ENCODE measurements around the gene MPDU1. TPM values are rescaled to one million over a fixed set of nuclear protein-coding genes. Genes with fewer than 3 reads are reported as not detected.
"Not testable (repeated sequence)": the region's sequence is repeated elsewhere in the genome, so short reads cannot be mapped to it uniquely, and the experiment has no call there.

MPDU1 gene
- total and polyA plus RNA-seq, 10 of the 15 experiments (the other 5 are each of a cell fraction or from before 2014, with no cell fraction given) = 3.6 to 138 (median 78.9) TPM

DNA sequence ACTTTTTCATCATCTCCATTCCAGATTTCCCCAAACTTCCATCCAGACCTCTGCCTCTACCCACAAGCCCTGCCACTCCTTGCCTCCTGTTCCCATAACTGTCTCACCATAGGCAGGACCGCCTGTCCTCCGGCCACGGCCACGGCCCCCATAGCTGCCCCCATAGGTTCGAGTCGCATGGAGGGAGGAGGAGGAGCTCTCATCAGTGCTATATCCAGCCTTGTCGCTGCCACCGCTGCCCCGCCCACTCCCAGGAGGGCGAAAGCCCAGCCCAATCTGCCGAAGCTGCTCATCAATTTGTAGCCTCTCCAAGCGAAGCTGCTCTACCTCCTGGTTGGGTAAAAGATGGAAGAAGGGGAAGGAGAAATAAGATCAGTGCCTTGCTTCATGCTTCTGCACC, 9.6 kb downstream of the MPDU1 start (continued):
- TF ChIP-seq, protein P1, sequence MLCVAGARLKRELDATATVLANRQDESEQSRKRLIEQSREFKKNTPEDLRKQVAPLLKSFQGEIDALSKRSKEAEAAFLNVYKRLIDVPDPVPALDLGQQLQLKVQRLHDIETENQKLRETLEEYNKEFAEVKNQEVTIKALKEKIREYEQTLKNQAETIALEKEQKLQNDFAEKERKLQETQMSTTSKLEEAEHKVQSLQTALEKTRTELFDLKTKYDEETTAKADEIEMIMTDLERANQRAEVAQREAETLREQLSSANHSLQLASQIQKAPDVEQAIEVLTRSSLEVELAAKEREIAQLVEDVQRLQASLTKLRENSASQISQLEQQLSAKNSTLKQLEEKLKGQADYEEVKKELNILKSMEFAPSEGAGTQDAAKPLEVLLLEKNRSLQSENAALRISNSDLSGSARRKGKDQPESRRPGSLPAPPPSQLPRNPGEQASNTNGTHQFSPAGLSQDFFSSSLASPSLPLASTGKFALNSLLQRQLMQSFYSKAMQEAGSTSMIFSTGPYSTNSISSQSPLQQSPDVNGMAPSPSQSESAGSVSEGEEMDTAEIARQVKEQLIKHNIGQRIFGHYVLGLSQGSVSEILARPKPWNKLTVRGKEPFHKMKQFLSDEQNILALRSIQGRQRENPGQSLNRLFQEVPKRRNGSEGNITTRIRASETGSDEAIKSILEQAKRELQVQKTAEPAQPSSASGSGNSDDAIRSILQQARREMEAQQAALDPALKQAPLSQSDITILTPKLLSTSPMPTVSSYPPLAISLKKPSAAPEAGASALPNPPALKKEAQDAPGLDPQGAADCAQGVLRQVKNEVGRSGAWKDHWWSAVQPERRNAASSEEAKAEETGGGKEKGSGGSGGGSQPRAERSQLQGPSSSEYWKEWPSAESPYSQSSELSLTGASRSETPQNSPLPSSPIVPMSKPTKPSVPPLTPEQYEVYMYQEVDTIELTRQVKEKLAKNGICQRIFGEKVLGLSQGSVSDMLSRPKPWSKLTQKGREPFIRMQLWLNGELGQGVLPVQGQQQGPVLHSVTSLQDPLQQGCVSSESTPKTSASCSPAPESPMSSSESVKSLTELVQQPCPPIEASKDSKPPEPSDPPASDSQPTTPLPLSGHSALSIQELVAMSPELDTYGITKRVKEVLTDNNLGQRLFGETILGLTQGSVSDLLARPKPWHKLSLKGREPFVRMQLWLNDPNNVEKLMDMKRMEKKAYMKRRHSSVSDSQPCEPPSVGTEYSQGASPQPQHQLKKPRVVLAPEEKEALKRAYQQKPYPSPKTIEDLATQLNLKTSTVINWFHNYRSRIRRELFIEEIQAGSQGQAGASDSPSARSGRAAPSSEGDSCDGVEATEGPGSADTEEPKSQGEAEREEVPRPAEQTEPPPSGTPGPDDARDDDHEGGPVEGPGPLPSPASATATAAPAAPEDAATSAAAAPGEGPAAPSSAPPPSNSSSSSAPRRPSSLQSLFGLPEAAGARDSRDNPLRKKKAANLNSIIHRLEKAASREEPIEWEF (IDR thresholded peaks at IDR 0.05; ENCODE audit: insufficient replicate concordance, low read depth, low read length) = no peak

DNA sequence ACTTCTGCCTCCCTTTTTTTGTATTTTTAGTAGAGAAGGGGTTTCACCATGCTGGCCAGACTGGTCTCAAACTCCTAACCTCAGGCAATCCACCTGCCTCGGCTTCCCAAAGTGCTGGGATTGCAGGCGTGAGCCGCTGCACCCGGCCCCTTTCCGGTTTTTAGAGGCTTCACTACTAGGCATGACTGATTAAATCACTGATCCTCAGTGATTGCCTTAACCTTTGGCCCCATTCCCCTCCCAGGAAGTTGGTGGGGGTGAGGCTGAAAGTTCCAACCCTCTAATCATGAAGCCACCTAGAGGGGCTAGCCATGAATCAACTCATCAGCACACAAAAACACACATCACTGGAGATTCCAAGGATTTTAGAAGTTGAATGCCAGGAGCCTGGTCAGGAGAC, 13.9 kb downstream of the MPDU1 start:
- intact Hi-C loops (cut with micrococcal nuclease; ENCODE audit: unreplicated experiment); ATAC-seq; H3K27ac ChIP-seq (ENCODE audit: control insufficient read depth, insufficient read depth); H2AFZ ChIP-seq (ENCODE audit: control insufficient read depth, low read depth, low read length); H3K9ac ChIP-seq (ENCODE audit: control insufficient read depth, insufficient read depth, low read length); H3K79me2 ChIP-seq (ENCODE audit: control insufficient read depth, insufficient read depth, low read length); RAD21 ChIA-PET (ENCODE audit: unreplicated experiment); SMC1A ChIA-PET (ENCODE audit: uncharacterized antibody, unreplicated experiment); H3K27me3 ChIP-seq (replicated peaks in 1 of 2; ENCODE audit: control insufficient read depth in 2 of 2, insufficient read depth in 2 of 2, low read length in 1 of 2); H3K4me1 ChIP-seq (ENCODE audit: control insufficient read depth, insufficient read depth, low read length); CTCF ChIA-PET; H3K9me3 ChIP-seq (replicated peaks; ENCODE audit: control insufficient read depth, insufficient read depth, low read length); in situ Hi-C loops (cut with MboI); H3K4me2 ChIP-seq (ENCODE audit: control insufficient read depth, insufficient read depth); H4K20me1 ChIP-seq (ENCODE audit: control insufficient read depth, insufficient read depth); H3K4me3 ChIP-seq; DNase-seq (ENCODE audit: low read depth, low spot score); BruUV-seq (replicated peaks): not testable (repeated sequence)
- POLR2A ChIA-PET = interaction anchor here (0.6 kb wide), 1 partner anchor 538 kb away, joined by 3 read pairs; no protein-coding TSS in a partner anchor
- WGBS (ENCODE audit: insufficient coverage, insufficient replicate concordance, low lambda C conversion rate, missing lambda C conversion rate) = 97% methylated on average over 5 of the region's 5 CpGs
- peak; percentile 91 for FAIRE-seq
- peaks cover 14 to 32% of the 10 kb centered on the region in 2 experiments for H3K36me3 ChIP-seq (ENCODE audit: control insufficient read depth in 2 of 2, insufficient read depth in 2 of 2, low read length in 1 of 2)

Measured in GM12878 (cell line).